RWPE1 (cell line): ENCODE results near the gene NDUFV3.
"Not testable (repeated sequence)": the region's sequence is repeated elsewhere in the genome, so short reads cannot be mapped to it uniquely, and the experiment has no call there.

Experiments used
- CTCF ChIA-PET: fragments of 350-600 bp; sonication (Branson Sonifier 250); formaldehyde crosslinking; extraction: SDS; loops from one replicate; lab custom pipeline; 2021; lab: Yijun Ruan, JAX
- POLR2A ChIA-PET: fragments of 400-600 bp; formaldehyde crosslinking; extraction: SDS; loops from one replicate; lab custom pipeline; 2020; ENCODE audit warnings: antibody characterized with exemption; ENCODE audit not compliant: low non-redundant PET; lab: Yijun Ruan, JAX
- DNase-seq: peaks from one replicate; pipeline ENCODE4 v3.0.0; 2012; ENCODE audit warnings: low spot score
- H3K27ac ChIP-seq: fragments of 450-650 bp; 2 replicates; pipeline ENCODE4 v1.5.1; 2017
- TF ChIP-seq, protein P1 (sequence below): fragments of 450-650 bp; conservative IDR thresholded peaks from 2 replicates; pipeline ENCODE4 v1.5.1; 2017; ENCODE audit warnings: low read depth, mild to moderate bottlenecking

NDUFV3 gene

DNA sequence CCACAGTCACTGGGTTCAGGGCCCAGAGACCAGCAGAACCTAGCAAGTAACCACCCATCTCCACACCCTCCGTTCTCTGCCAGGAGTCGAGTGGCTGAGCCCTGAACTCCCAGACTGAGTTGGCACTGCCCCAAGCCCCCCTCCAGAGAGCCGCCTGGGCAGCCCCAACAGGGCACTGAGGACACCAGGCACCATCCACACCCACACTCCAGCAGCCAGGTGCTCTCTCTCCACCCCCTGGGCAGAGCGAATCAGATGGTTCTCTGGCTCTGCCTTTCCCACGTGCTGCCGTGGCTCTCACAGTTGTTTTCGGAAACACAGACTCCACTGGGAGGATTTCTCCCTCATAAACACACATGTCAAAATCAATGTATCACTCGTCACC is 27.3 kb upstream of the NDUFV3 start:
- POLR2A ChIA-PET = no interaction called here
- no peak for DNase-seq
- peak overlapping the region; percentile 23 for H3K27ac ChIP-seq
- TF ChIP-seq, protein P1, sequence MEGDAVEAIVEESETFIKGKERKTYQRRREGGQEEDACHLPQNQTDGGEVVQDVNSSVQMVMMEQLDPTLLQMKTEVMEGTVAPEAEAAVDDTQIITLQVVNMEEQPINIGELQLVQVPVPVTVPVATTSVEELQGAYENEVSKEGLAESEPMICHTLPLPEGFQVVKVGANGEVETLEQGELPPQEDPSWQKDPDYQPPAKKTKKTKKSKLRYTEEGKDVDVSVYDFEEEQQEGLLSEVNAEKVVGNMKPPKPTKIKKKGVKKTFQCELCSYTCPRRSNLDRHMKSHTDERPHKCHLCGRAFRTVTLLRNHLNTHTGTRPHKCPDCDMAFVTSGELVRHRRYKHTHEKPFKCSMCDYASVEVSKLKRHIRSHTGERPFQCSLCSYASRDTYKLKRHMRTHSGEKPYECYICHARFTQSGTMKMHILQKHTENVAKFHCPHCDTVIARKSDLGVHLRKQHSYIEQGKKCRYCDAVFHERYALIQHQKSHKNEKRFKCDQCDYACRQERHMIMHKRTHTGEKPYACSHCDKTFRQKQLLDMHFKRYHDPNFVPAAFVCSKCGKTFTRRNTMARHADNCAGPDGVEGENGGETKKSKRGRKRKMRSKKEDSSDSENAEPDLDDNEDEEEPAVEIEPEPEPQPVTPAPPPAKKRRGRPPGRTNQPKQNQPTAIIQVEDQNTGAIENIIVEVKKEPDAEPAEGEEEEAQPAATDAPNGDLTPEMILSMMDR = no peak
- CTCF ChIA-PET = no interaction called here

DNA sequence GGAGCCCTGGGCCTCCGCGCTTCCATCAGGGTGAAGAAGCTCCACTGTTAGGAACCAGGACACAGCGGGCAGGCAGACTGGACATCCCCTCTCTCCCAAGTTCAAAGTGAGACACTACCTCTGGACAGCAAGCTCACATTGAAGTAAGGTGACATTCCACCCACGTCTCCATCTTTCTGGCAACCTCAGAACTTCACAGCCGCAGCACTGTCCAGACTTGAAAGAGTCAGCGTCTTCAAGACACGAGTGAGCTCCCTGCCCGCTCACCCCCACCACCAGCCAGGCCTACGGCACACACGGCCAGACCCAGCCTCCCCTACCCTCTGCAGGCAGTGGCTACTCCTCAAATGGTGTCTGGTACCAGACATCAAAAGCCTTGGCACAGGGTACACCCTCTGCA is 24.9 kb upstream of the NDUFV3 start:
- peak overlapping the region; percentile 10 for H3K27ac ChIP-seq
- no peak for DNase-seq
- ChIA-PET POLR2A (interaction anchor here (0.9 kb wide), 1 partner anchor 25 kb away, joined by 3 read pairs; the partner anchor contains the start of gene NDUFV3), CTCF (interaction anchor here (0.8 kb wide), 1 partner anchor 66 kb away, joined by 3 read pairs; no protein-coding TSS in a partner anchor)
- TF ChIP-seq, protein P1 = no peak

DNA sequence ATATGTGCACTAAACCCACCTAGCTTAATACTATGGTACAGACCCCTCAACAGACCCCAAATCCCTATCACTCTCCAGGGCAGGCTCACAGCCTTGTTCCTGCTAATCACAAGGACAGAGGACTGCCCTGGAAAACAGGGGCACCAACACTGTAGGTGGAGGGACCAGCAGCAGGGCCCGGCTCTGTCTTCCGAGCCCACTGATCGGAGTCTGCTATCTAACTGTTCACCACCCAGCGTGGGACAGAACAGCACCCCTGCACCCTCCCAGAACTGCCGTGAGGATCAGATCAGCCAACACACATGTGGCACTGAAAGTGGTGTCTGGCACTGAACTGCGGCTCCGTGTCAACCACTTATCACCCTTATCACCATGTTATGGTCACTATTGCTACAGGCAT is 20.0 kb upstream of the NDUFV3 start:
- POLR2A ChIA-PET = interaction anchor here (0.7 kb wide), 1 partner anchor 9 kb away, joined by 9 read pairs; no protein-coding TSS in a partner anchor
- TF ChIP-seq, protein P1 = no peak
- DNase-seq = no peak
- no peak overlapping the region for H3K27ac ChIP-seq
- CTCF ChIA-PET = interaction anchor here (0.6 to 0.8 kb wide), 2 partner anchors 132 to 266 kb away, joined by 3 to 8 read pairs; no protein-coding TSS in a partner anchor

DNA sequence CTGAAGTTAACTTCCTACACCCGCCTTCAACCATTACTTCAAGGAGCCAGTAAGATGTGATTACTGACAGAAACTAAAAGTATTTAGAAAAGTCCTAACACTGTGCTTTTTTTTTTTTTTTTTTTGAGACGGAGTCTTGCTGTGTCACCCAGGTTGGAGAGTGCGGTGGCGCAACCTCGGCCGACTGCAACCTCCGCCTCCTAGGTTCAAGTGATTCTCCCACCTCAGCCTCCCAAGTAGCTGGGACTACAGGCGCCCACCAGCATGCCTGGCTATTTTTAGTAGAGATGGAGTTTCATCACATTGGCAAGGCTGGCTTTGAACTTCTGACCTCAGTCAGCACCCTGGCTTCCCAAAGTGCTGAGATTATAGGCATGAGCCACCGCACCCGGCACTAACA is 17.3 kb upstream of the NDUFV3 start:
- DNase-seq, POLR2A ChIA-PET, CTCF ChIA-PET, H3K27ac ChIP-seq: not testable (repeated sequence)

DNA sequence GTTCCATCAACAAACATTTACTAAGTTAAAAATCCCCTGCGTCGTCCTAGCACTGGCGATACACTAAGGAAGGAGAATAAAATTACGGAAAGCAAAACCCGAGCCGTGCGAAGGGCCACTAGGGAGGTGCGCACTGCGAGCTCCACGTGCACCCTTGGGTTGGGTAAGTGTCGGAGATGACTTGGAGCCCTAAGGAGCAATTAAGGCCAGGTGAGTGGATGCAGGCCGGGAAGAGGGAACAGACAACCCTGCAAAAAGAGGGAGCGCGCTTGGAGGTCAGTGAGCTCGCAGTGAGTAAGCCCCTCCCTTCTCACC is 14.5 kb upstream of the NDUFV3 start:
- CTCF ChIA-PET = no interaction called here
- POLR2A ChIA-PET = interaction anchor here (1.1 kb wide), 1 partner anchor 14 kb away, joined by 3 read pairs; the partner anchor contains the start of gene NDUFV3
- TF ChIP-seq, protein P1 = no peak
- peak overlapping the region; percentile 88 for H3K27ac ChIP-seq
- no peak for DNase-seq

DNA sequence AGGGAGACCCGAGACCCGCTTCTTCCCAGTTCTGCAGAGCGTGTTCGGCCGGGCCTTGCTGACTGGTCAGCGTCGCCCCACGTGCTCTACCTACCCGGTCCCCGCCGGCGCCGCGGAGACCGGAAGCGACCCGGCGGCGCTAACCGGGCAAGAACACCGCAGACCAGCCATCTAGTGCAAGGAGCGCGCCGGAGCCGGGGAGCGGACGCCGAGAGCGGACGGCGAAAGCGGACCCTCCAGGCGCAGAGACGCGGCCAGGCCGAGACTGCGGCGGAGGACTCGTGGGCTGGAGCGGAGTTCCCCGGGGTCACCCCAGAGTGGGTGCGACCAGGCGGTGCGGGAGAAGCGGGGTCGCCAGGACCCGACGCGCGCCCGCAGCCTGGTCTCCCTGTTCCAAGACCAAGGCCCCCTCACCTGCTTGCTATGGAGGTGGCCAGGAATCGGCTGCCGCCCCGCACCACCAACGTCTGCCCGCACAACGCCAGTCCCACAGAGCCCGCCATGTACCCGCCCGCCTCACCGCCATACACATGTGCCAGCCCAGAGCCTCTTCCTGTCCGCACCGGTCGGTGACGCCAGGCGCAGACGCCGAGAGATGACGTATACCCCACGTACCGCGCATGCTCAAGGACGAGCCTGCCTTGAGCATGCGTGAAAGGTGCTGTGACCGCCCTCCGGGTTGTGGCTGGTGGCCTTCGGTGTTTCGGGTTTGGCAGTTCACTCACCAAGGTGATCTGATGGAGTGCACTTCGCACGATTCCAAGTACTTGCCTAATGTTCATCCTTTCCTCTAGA is 13.9 kb upstream of the NDUFV3 start, which contains the start of gene WDR4:
TSS of gene WDR4 (minus strand) at position 547 of the 795 bp plus-strand sequence. CDS start at position 503, 44 bp downstream.
- ChIA-PET CTCF (no interaction called here), POLR2A (interaction anchor here (1.1 kb wide), 1 partner anchor 14 kb away, joined by 3 read pairs; the partner anchor contains the start of gene NDUFV3)
- TF ChIP-seq, protein P1 = no peak
- peak; percentile 99 for DNase-seq
- H3K27ac ChIP-seq = peak within 1 kb of the TSS; percentile 88

DNA sequence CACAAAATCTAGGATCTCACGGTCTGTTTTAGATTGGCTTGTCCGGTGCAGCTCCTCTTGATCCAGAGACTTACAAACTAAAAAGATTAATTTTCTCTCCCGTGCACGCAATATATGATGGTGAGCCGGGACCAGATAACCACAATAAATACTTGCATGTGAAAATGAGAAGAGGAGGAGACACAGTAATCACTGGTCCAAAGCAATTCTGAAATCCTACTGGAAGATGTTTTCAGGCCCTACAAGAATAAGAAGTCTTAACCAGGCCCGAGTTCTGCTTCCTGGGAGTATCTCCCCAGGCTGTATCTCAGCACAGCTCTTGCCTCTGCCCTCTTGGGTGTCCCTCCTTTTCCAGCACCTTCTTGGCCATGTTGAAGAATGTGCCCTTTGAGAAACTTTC is 12.8 kb upstream of the NDUFV3 start:
- H3K27ac ChIP-seq = no peak overlapping the region
- TF ChIP-seq, protein P1 = no peak
- CTCF ChIA-PET = no interaction called here
- no peak for DNase-seq
- POLR2A ChIA-PET = no interaction called here
